Tibial nerve (tissue), 4 donors: ENCODE results near the gene SLC4A1AP. TPM values are rescaled to one million over a fixed set of nuclear protein-coding genes. Genes with fewer than 3 reads are reported as not detected.

ENCODE experiments used
- DNase-seq, 2 donors: peaks; one replicate each; pipeline ENCODE4 v3.0.0-alpha.2; 2019; ENCODE audit warnings: low spot score in 2 of 2
- H3K27ac ChIP-seq, 4 donors: fragments of 200-600 bp; sonication (generic) in 3 of 4; one replicate each; pipeline ENCODE4 v1.5.1; 2017 to 2019; ENCODE audit warnings: mild to moderate bottlenecking in 1 of 4
- H3K27me3 ChIP-seq, 2 donors: fragments of 200-600 bp; sonication (generic) in 1 of 2; one replicate each; pipeline versions ENCODE4 v1.5.1 to v1.6.0; 2017 to 2019
- H3K36me3 ChIP-seq, 3 donors: fragments of 200-600 bp; sonication (generic); one replicate each; pipeline ENCODE4 v1.5.1; 2018 to 2019
- H3K4me1 ChIP-seq, 4 donors: fragments of 200-600 bp; sonication (generic) in 3 of 4; one replicate each; pipeline ENCODE4 v1.5.1; 2017 to 2019
- H3K4me3 ChIP-seq, 4 donors: fragments of 200-600 bp; sonication (generic) in 3 of 4; one replicate each; pipeline ENCODE4 v1.5.1; 2017 to 2019; ENCODE audit warnings: mild to moderate bottlenecking in 1 of 4, moderate library complexity in 1 of 4
- H3K9me3 ChIP-seq, 4 donors: fragments of 200-600 bp; sonication (generic) in 3 of 4; one replicate each; pipeline ENCODE4 v1.5.1; 2017 to 2019
- CTCF ChIP-seq, 5 experiments: fragments of 200-600 bp in 3 of 5; fragments of 450-650 bp in 2 of 5; sonication (generic) in 3 of 5; IDR thresholded peaks; one replicate each; pipeline ENCODE4 v1.5.1; 2016 to 2019; ENCODE audit warnings: antibody characterized with exemption in 5 of 5, mild to moderate bottlenecking in 3 of 5, moderate library complexity in 2 of 5
- EP300 ChIP-seq, 2 donors: sonication (generic); formaldehyde crosslinking; IDR thresholded peaks; one replicate each; pipeline ENCODE4 v1.6.1; 2017; ENCODE audit warnings: antibody characterized with exemption in 2 of 2, mild to moderate bottlenecking in 1 of 2
- POLR2A ChIP-seq, 2 donors: fragments of 450-650 bp; IDR thresholded peaks; one replicate each; pipeline ENCODE4 v1.6.1; 2017; ENCODE audit warnings: antibody characterized with exemption in 2 of 2, mild to moderate bottlenecking in 2 of 2, moderate library complexity in 2 of 2
- WGBS, 2 donors: methylation state at CpG; one replicate each; pipeline ENCODE4 v1.1.5; 2018; 5-methylcytosine and 5-hydroxymethylcytosine counted together
- small RNA-seq: library from RNA; depleted of rRNA; stranded (forward); fragments of <200 nt; gene quantifications from one replicate; pipeline ENCODE3, GENCODE V24; 2016
- total RNA-seq, 4 donors: library from RNA; depleted of rRNA; stranded (reverse); fragments of >200 nt; gene quantifications; one replicate each; pipeline ENCODE4 v1.1.0, GENCODE V29; 2016

SLC4A1AP gene
- total RNA-seq, 4 donors from 2014 or later: 22.9 to 31.2 (median 28.6) TPM

- Histone ChIP-seq H3K4me3 (no peak overlapping the region), H3K27ac (no peak overlapping the region), H3K36me3 (no peaks in the 10 kb centered on the region), H3K27me3 (no peaks in the 10 kb centered on the region), H3K9me3 (peaks cover 0 to 3% (median 0%) of the 10 kb centered on the region in 4 donors), H3K4me1 (peaks cover 0 to 28% (median 12%) of the 10 kb centered on the region in 4 donors)
- DNase-seq: no peak
- no peak for TF ChIP-seq EP300 (IDR thresholded peaks at IDR 0.05)
- no peak for TF ChIP-seq CTCF (IDR thresholded peaks at IDR 0.05)
- no peak for TF ChIP-seq POLR2A (IDR thresholded peaks at IDR 0.05)
- WGBS, 2 donors: 96 to 98% methylated on average over 4 of the region's 4 CpGs
Measured at GRCh38 chr2:27739058-27739373, 75.3 kb downstream of the SLC4A1AP start.

- Histone ChIP-seq H3K9me3 (peaks cover 0 to 8% (median 0%) of the 10 kb centered on the region in 4 donors), H3K27ac (no peak overlapping the region), H3K36me3 (no peaks in the 10 kb centered on the region), H3K4me3 (no peak overlapping the region), H3K27me3 (no peaks in the 10 kb centered on the region), H3K4me1 (peaks cover 0 to 6% (median 0%) of the 10 kb centered on the region in 4 donors)
- 37 to 47% methylated on average over 3 of the region's 3 CpGs for WGBS, 2 donors
- no peak for TF ChIP-seq CTCF (IDR thresholded peaks at IDR 0.05)
- TF ChIP-seq POLR2A (IDR thresholded peaks at IDR 0.05): no peak
- TF ChIP-seq EP300 (IDR thresholded peaks at IDR 0.05): no peak
- DNase-seq: no peak
Measured at GRCh38 chr2:27741673-27742072, 78.0 kb downstream of the SLC4A1AP start.

- no peaks in the 10 kb centered on the region for H3K36me3 ChIP-seq
- TF ChIP-seq CTCF (IDR thresholded peaks at IDR 0.05) (no peak), EP300 (IDR thresholded peaks at IDR 0.05) (no peak), POLR2A (IDR thresholded peaks at IDR 0.05) (no peak)
- no peak overlapping the region for H3K27ac ChIP-seq
- H3K27me3 ChIP-seq: no peaks in the 10 kb centered on the region
- no peak for DNase-seq
- WGBS, 2 donors: 96% methylated on average over 9 of the region's 9 CpGs
- no peak overlapping the region for H3K4me3 ChIP-seq
- H3K9me3 ChIP-seq: peaks cover 0 to 8% (median 0%) of the 10 kb centered on the region in 4 donors
- peaks cover 0 to 4% (median 0%) of the 10 kb centered on the region in 4 donors for H3K4me1 ChIP-seq
Measured at GRCh38 chr2:27742571-27742970, 78.9 kb downstream of the SLC4A1AP start.

Small RNA genes lying within 50 kb of the gene (small RNA-seq; reads per million reads assigned to genes)
- not detected for gene RF00340

Other genes with a start within 250 kb of the SLC4A1AP start
- gene NRBP1, start 235.3 kb upstream of the SLC4A1AP start, total RNA-seq: 10 to 100 TPM; 43.7 to 62.5 (median 56.7) TPM
- 10 to 100 TPM in 1 of 4 donors, 1 to 10 TPM in 1, not detected in 2; 3.6 to 18.1 TPM for gene KRTCAP3, start 221.5 kb upstream of the SLC4A1AP start, total RNA-seq
- gene IFT172, start 174.1 kb upstream of the SLC4A1AP start, total RNA-seq: 10 to 100 TPM; 27.8 to 61.4 (median 40.9) TPM
- gene FNDC4, start 168.7 kb upstream of the SLC4A1AP start, total RNA-seq: 10 to 100 TPM in 2 of 4 donors, 1 to 10 TPM in 2; 7.0 to 30.3 (median 9.3) TPM
- not detected for gene GCKR, start 167.1 kb upstream of the SLC4A1AP start, total RNA-seq
- 10 to 100 TPM; 29.9 to 52.0 (median 42.4) TPM for gene ZNF512, start 80.8 kb upstream of the SLC4A1AP start, total RNA-seq
- gene CCDC121, start 34.9 kb upstream of the SLC4A1AP start, total RNA-seq: 1 to 10 TPM; 3.8 to 7.2 (median 4.7) TPM
- 10 to 100 TPM; 16.3 to 22.2 (median 19.8) TPM for gene GPN1, start 34.8 kb upstream of the SLC4A1AP start, total RNA-seq
- 10 to 100 TPM; 30.2 to 36.3 (median 33.8) TPM for gene SUPT7L, start 275 bp upstream of the SLC4A1AP start, total RNA-seq
- gene MRPL33, start 107.8 kb downstream of the SLC4A1AP start, total RNA-seq: 100 to 1,000 TPM; 101 to 186 (median 119) TPM
- 1 to 10 TPM; 1.2 to 8.1 (median 4.4) TPM for gene RBKS, start 226.5 kb downstream of the SLC4A1AP start, total RNA-seq
- 10 to 100 TPM; 24.3 to 46.1 (median 44.5) TPM for gene BABAM2, start 226.8 kb downstream of the SLC4A1AP start, total RNA-seq